ENCODE measurements around the gene SERPINA5. TPM values are rescaled to one million over a fixed set of nuclear protein-coding genes. Genes with fewer than 3 reads are reported as not detected.

SERPINA5 gene
- total RNA-seq, 1 experiment from 2014 or later: 3.0 TPM

DNA sequence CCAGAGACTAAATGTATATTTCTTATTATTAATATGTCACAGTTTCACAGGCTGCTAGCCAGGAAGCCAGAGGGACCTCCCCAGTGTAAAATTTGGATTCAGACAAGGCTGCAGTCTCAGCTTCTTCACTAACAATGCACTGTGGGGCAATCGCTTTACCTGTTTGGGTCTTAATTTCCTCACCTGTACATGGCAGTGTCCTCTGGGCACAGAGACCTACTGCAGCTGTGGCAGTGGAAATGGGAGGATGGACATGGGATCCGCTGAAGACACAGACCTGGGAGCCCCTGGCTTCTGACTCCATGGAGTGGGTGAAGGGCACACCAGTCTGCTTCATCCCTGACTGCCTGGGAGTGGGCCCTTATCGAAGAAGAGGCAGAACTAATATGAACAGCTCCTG is 6.9 kb upstream of the SERPINA5 start:
- TF ChIP-seq POLR2AphosphoS5 (IDR thresholded peaks at IDR 0.05; ENCODE audit: low read depth, low read length) (no peak), RAD21 (IDR thresholded peaks at IDR 0.05; ENCODE audit: low read depth) (no peak), POLR2A (IDR thresholded peaks at IDR 0.05; ENCODE audit: borderline replicate concordance, extremely low read depth, insufficient read depth, insufficient read length) (no peak), CBX3 (IDR thresholded peaks at IDR 0.05; ENCODE audit: low read depth) (no peak), TCF7L2 (IDR thresholded peaks at IDR 0.05; ENCODE audit: borderline replicate concordance, extremely low read depth, insufficient read depth, insufficient read length) (no peak), ZNF274 (IDR thresholded peaks at IDR 0.05; ENCODE audit: low read depth, low read length) (no peak), SIN3A (IDR thresholded peaks at IDR 0.05; ENCODE audit: low read depth) (no peak), JUND (IDR thresholded peaks at IDR 0.05) (no peak), FOSL1 (IDR thresholded peaks at IDR 0.05; ENCODE audit: low read depth) (no peak), YY1 (IDR thresholded peaks at IDR 0.05; ENCODE audit: extremely low read depth, insufficient replicate concordance, low read depth, low read length) (no peak)
- TF ChIP-seq, protein P1, sequence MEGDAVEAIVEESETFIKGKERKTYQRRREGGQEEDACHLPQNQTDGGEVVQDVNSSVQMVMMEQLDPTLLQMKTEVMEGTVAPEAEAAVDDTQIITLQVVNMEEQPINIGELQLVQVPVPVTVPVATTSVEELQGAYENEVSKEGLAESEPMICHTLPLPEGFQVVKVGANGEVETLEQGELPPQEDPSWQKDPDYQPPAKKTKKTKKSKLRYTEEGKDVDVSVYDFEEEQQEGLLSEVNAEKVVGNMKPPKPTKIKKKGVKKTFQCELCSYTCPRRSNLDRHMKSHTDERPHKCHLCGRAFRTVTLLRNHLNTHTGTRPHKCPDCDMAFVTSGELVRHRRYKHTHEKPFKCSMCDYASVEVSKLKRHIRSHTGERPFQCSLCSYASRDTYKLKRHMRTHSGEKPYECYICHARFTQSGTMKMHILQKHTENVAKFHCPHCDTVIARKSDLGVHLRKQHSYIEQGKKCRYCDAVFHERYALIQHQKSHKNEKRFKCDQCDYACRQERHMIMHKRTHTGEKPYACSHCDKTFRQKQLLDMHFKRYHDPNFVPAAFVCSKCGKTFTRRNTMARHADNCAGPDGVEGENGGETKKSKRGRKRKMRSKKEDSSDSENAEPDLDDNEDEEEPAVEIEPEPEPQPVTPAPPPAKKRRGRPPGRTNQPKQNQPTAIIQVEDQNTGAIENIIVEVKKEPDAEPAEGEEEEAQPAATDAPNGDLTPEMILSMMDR (IDR thresholded peaks at IDR 0.05 in 2 of 3, conservative IDR thresholded peaks at IDR 0.05 in 1 of 3; ENCODE audit: borderline replicate concordance in 1 of 3, insufficient read depth in 1 of 3, low read depth in 2 of 3, low read length in 2 of 3): no peak
- TF ChIP-seq, protein P2, sequence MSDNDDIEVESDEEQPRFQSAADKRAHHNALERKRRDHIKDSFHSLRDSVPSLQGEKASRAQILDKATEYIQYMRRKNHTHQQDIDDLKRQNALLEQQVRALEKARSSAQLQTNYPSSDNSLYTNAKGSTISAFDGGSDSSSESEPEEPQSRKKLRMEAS (IDR thresholded peaks at IDR 0.05): no peak
- TF ChIP-seq, protein P3, sequence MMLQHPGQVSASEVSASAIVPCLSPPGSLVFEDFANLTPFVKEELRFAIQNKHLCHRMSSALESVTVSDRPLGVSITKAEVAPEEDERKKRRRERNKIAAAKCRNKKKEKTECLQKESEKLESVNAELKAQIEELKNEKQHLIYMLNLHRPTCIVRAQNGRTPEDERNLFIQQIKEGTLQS (IDR thresholded peaks at IDR 0.05): no peak
- no peak overlapping the region for H3K9ac ChIP-seq (ENCODE audit: low read length)
- no peaks in the 10 kb centered on the region for H3K4me1 ChIP-seq (ENCODE audit: control insufficient read depth in 1 of 2, insufficient read depth in 2 of 2, low read length in 2 of 2)
- H3K4me3 ChIP-seq (replicated peaks in 1 of 2; ENCODE audit: low read depth in 1 of 2, low read length in 2 of 2): no peak overlapping the region
- no peaks in the 10 kb centered on the region for H4K20me1 ChIP-seq (ENCODE audit: insufficient read depth)
- no peaks in the 10 kb centered on the region for H3K36me3 ChIP-seq (ENCODE audit: control insufficient read depth in 1 of 2, insufficient read depth in 2 of 2, low read length in 2 of 2)
- no peak overlapping the region for H2AFZ ChIP-seq (ENCODE audit: low read depth, low read length, poor library complexity, severe bottlenecking)
- ATAC-seq (no peak), DNase-seq (ENCODE audit: low read depth, low spot score) (no peak)
- no peaks in the 10 kb centered on the region for H3K9me3 ChIP-seq (ENCODE audit: control insufficient read depth in 1 of 2, insufficient read depth in 1 of 2, low read depth in 1 of 2, low read length in 2 of 2)
- H3K4me2 ChIP-seq (ENCODE audit: low read length): no peak overlapping the region
- no TSS peak for BruUV-seq (replicated peaks)
- no peak overlapping the region for H3K27ac ChIP-seq (ENCODE audit: low read depth, low read length)
- no peaks in the 10 kb centered on the region for H3K27me3 ChIP-seq (ENCODE audit: insufficient read depth, low read length)
- POLR2A ChIA-PET: no interaction called here
- H3K79me2 ChIP-seq (ENCODE audit: insufficient read depth, low read length): no peaks in the 10 kb centered on the region
- intact Hi-C loops (cut with micrococcal nuclease): no loop called here
- H3K9me2 ChIP-seq (ENCODE audit: insufficient read depth): no peaks in the 10 kb centered on the region
- CTCF ChIA-PET: interaction anchor here (1.2 kb wide), 1 partner anchor 25 kb away, joined by 3 read pairs; no protein-coding TSS in a partner anchor
- RAD21 ChIA-PET (ENCODE audit: low non-redundant PET in 1 of 2, low total read pairs in 2 of 2, uncharacterized antibody in 2 of 2, unreplicated experiment in 2 of 2): no interaction called here
